Mesodermal cell (in vitro differentiated cells): ENCODE measurements around the gene TANC1.

Source experiments
- H3K27ac ChIP-seq: 2 replicates; pipeline ENCODE4 v1.7.0; 2013; ENCODE audit warnings: mild to moderate bottlenecking, low read depth, low read length, moderate library complexity; ENCODE audit not compliant: severe bottlenecking
- H3K36me3 ChIP-seq: 2 replicates; pipeline ENCODE4 v1.7.1; 2013; ENCODE audit warnings: mild to moderate bottlenecking, low read length, moderate library complexity; ENCODE audit not compliant: control insufficient read depth, insufficient read depth
- H3K4me1 ChIP-seq: one replicate; pipeline ENCODE4 v1.7.1; 2013; ENCODE audit warnings: mild to moderate bottlenecking, low read length; ENCODE audit not compliant: insufficient read depth, control insufficient read depth, poor library complexity, severe bottlenecking
- H3K4me3 ChIP-seq: 2 replicates; pipeline ENCODE4 v1.7.0; 2013; ENCODE audit warnings: low read length, control low read depth, mild to moderate bottlenecking; ENCODE audit not compliant: insufficient read depth, poor library complexity, severe bottlenecking; ENCODE audit errors: extremely low read depth
- H3K9me3 ChIP-seq: 2 replicates; pipeline ENCODE4 v1.7.1; 2013; ENCODE audit warnings: mild to moderate bottlenecking, low read length, moderate library complexity; ENCODE audit not compliant: control insufficient read depth
- WGBS, 2 experiments: methylation state at CpG; one replicate each; pipeline ENCODE4 v1.1.5; 2013; ENCODE audit warnings: missing lambda C conversion rate in 2 of 2; ENCODE audit not compliant: insufficient coverage in 2 of 2; 5-methylcytosine and 5-hydroxymethylcytosine counted together

TANC1 gene

DNA sequence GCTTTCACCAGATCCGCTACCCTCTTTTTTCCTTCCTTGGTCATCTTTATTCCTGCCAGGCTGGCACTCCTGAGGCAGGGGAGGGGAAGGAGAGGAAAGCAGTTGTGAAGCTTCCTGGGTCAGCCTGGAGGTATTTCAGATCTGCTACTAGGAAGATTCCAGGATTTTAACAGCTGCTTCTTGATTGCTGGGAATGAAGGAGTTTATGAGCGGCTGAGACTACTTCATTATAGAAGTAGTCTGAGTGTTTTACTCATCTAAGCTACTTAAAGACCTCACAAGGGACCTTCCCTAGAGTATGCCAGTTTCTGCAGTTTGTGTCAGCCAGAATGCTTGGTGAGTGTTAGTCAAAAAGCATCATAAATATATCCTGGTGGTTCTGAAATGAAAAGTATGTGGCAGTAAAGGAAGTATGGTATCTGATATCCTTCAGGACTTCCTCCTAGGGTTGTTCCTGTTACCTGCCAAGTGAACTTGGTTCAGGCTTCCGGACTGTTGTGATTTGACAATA is 1.9 kb downstream of the TANC1 start:
- no peaks in the 10 kb centered on the region for H3K9me3 ChIP-seq
- peaks cover 15% of the 10 kb centered on the region for H3K36me3 ChIP-seq
- peaks cover 46% of the 10 kb centered on the region for H3K4me1 ChIP-seq
- peak overlapping the region; percentile 99 for H3K4me3 ChIP-seq
- peak overlapping the region; percentile 67 for H3K27ac ChIP-seq
- WGBS, 2 experiments = 67 to 86% methylated on average over 1 to 2 of the region's 3 CpGs

DNA sequence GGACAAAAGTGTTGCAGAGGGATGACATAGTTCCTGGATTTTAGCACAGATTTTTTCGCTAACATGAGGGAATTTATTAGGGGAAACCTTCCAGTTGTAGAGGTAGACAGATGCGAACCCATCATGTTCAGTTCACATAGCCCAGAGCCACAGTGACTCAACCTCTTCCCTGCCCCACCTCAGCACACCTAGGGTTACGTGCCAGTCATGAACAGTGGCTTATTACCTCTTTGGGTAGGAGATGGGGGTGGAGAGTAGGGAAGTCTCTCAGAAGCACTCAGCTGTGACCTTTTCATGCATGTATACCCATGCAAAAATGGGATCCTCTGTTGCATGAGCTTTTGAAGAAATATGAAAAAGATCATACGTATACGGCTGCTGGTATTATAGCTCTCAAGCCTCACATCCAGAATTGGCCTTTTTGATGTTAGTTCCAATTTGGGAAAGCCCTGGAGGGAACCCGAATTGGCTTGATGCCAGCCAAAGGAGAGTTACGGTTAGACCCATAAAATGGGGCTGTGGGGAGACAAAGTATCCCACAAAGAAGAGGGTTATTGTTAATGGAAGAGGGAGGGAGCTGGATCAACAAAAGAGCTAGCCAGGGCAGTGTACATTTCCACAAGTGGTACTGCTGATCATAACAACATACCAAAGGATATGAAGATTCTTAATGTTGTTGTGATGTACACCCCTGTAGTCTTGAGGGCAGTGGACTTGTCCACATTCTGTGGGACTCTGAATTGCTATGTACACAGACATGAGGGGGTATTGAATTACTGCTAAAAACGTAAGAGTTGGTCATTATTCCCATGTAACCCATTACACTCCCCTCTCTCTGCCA is 4.9 kb downstream of the TANC1 start:
- H3K4me3 ChIP-seq = no peak overlapping the region
- H3K4me1 ChIP-seq = peaks cover 26% of the 10 kb centered on the region
- WGBS, 2 experiments = 100% methylated on average over 4 of the region's 8 CpGs
- peaks cover 15% of the 10 kb centered on the region for H3K36me3 ChIP-seq
- no peak overlapping the region for H3K27ac ChIP-seq
- H3K9me3 ChIP-seq = no peaks in the 10 kb centered on the region

DNA sequence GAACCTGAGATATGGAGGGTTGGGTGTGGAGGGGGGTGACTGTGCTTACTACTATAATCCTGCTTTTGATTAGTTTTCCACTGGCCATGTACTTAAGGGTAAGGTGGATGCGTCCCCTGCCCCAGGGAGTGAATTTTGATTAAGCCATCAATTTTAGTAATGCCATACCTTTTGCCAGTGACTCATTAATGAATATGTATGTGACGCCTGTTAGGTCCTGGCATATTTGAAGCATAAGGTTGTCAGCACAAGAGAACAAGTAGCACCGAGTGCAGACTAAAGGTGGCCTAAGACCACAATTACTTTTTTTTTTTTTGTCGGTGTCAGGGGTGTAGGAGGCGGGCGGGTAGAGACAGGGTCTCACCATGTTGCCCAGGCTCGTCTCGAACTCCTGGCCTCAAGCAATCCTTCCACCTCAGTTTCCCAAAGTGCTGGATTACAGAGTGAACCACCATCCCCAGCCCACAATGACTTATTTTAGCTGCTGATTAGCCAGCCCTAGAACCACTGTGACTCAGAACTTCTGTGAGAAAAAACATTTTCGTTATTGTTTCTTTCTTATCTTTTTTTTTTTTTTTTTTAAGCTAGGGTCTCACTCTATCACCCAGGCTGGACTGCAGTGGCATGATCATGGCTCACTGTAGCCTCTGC is 7.0 kb downstream of the TANC1 start:
- no peaks in the 10 kb centered on the region for H3K9me3 ChIP-seq
- H3K27ac ChIP-seq = no peak overlapping the region
- peaks cover 21% of the 10 kb centered on the region for H3K4me1 ChIP-seq
- H3K4me3 ChIP-seq = no peak overlapping the region
- 80 to 100% methylated on average over 2 to 4 of the region's 9 CpGs for WGBS, 2 experiments
- H3K36me3 ChIP-seq = peaks cover 13% of the 10 kb centered on the region

DNA sequence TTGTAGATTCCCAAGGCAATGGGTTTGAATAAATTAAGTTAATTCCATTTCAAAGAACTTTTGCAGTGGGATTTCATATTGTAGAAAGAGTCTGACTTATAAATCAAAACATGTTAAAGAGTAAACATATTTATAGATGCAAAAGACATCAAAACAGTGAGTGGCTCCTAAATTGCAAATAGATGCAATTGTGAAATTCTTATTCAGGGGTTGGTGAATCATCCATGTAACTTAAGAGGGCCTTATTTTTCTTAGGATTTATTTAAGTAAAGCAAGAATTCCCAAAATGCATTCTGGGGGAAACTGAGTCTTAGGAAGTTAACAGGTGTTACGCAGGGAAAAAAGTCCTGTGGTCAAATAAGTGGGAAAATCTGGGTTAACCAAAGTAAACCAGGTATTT is 11.3 kb downstream of the TANC1 start:
- Histone ChIP-seq H3K9me3 (no peaks in the 10 kb centered on the region), H3K27ac (no peak overlapping the region), H3K4me1 (peaks cover 19% of the 10 kb centered on the region), H3K4me3 (no peak overlapping the region), H3K36me3 (no peaks in the 10 kb centered on the region)
- WGBS, 2 experiments = 82 to 100% methylated on average over 1 of the region's 1 CpG

DNA sequence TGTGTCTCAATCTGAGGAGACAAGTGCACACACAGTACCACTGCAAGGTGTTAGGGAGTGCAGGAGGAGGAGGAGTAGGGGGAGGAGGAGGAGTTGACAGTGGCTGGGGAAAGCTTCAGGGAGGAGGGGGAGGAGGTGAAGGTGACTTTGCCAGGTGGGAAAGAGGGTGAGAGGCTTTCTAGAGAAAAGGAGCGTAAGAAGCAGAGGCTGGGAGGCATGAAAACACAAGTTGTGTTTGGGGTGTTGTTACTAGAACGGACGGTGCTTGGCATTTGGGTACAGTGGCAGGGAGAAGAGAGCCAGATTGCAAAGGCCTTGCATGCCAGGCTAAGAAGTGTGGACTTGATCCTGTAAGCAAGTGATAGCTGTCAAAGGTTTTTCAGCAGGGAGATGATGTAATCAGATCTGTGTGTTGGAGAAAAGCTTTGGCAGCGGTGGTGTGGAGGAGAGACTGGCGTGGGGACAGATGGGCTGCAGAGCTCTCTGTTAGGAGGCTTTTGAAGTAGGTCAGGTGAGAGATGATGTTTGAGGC is 16.2 kb downstream of the TANC1 start:
- Histone ChIP-seq H3K4me3 (no peak overlapping the region), H3K4me1 (peaks cover 29% of the 10 kb centered on the region), H3K27ac (no peak overlapping the region), H3K36me3 (no peaks in the 10 kb centered on the region), H3K9me3 (no peaks in the 10 kb centered on the region)
- 61 to 66% methylated on average over 5 of the region's 5 CpGs for WGBS, 2 experiments

DNA sequence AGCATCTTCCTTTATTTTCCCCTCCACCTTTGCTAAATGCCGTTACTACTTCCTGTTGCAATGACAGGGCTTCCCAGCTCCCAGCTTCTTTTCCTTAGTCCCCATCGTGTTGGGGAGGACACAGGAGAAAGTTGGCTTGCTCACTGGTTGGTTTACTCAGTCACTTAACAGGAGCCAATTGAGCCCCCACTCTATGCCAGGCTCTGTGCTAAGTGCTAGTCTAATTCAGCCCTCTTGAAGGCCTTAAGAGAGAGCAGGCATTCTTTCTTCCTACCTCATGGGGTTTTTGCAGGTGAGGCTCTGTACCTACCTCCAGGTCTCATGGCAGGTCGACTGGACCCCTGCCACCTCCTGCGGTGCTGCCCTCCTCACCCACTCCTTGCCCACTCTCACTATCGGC is 20.1 kb downstream of the TANC1 start:
- WGBS, 2 experiments = 57 to 75% methylated on average over 2 to 3 of the region's 5 CpGs
- Histone ChIP-seq H3K9me3 (no peaks in the 10 kb centered on the region), H3K36me3 (no peaks in the 10 kb centered on the region), H3K4me3 (no peak overlapping the region), H3K27ac (no peak overlapping the region), H3K4me1 (peaks cover 42% of the 10 kb centered on the region)

DNA sequence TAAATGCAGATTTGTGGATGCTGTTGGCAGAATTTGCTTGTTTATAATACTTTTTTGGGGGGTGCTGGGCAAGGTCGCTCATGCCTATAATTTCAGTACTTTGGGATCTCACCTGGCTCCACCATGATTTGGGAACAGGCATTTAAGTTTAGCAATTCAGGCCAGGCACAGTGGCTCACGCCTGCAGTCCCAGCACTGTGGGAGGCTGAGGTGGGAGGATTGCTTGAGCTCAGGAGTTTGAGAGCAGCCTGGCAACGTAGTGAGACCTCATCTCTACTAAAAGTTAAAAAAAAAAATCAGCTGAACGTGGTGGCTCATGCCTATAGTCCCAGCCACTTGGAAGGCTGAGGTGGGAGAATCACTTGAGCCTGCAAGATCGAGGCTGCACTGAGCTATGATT is 20.7 kb downstream of the TANC1 start:
- 78 to 79% methylated on average over 3 to 5 of the region's 5 CpGs for WGBS, 2 experiments
- H3K36me3 ChIP-seq = no peaks in the 10 kb centered on the region
- no peak overlapping the region for H3K27ac ChIP-seq
- peaks cover 36% of the 10 kb centered on the region for H3K4me1 ChIP-seq
- no peak overlapping the region for H3K4me3 ChIP-seq
- H3K9me3 ChIP-seq = no peaks in the 10 kb centered on the region

DNA sequence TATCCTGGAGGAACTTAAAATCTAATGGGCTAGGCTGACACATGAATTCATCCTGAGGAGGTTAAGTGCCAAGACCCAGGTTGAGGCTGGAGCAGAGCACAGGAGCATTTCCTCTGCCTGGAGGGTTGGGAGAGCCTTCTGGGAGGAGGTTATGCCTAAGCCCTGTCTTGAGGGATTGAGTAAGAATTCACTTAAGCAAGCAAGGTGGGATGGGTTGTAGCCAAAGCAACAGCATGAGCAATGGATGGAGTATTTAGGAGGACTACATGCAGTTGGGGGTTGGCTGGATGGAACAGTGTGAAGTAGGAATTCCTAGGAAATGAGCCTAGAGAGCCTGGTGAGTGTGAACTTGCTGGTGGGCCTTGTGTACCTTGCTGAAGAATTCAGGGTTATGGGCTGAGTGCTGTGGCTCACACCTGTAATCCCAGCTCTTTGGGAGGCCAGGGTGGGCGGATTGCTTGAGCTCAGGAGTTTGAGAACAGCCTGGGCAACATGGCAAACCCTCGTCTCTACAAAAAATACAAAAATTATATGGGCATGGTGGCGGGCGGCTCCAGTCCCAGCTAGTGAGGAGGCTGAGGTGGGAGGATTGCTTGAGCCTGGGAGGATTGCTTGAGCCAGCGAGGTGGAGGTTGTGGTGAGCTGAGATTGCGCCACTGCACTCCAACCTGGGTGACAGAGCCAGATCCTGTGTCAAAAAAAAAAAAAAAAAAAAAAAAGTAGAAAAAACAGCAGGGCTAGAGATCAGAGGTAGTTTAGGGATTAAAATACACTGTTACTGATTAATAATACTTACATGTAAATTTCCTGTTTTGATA is 22.2 kb downstream of the TANC1 start:
- Histone ChIP-seq H3K4me1 (peaks cover 36% of the 10 kb centered on the region), H3K4me3 (no peak overlapping the region), H3K9me3 (no peaks in the 10 kb centered on the region), H3K36me3 (no peaks in the 10 kb centered on the region), H3K27ac (no peak overlapping the region)
- 95% methylated on average over 3 of the region's 6 CpGs; no CpG with 5 or more reads in 1 of the 2 experiments for WGBS, 2 experiments

DNA sequence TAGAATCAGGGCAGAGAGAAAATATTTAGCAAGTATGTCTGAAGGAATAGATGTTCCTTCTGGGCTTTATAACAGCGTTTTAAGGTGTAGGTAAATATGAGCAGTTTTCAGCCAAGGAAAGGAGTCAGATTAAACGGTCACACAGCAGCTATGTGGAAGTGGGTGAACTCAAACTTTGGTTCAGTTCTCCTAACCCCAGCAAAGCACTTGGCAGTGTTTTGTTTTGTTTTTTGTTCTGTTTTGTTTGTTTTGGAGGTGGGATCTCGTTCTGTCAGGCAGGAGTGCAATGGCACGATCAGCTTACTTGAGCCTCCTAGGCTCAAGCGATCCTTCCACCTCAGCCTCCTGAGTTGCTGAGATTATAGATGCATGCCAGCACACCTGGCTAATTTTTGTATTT is 24.6 kb downstream of the TANC1 start:
- no peaks in the 10 kb centered on the region for H3K9me3 ChIP-seq
- H3K4me3 ChIP-seq = no peak overlapping the region
- peaks cover 39% of the 10 kb centered on the region for H3K4me1 ChIP-seq
- no peak overlapping the region for H3K27ac ChIP-seq
- peaks cover 4% of the 10 kb centered on the region for H3K36me3 ChIP-seq
- 91 to 97% methylated on average over 4 to 5 of the region's 5 CpGs for WGBS, 2 experiments
